ENCODE results near the gene INIP. TPM values are rescaled to one million over a fixed set of nuclear protein-coding genes. Genes with fewer than 3 reads are reported as not detected.
A peak's percentile ranks its signal among the peaks of the same experiment; 100 is the strongest.

The INIP gene
- total and polyA plus RNA-seq, 2 experiments from 2014 or later, result 18.5 to 33.4 TPM

DNA sequence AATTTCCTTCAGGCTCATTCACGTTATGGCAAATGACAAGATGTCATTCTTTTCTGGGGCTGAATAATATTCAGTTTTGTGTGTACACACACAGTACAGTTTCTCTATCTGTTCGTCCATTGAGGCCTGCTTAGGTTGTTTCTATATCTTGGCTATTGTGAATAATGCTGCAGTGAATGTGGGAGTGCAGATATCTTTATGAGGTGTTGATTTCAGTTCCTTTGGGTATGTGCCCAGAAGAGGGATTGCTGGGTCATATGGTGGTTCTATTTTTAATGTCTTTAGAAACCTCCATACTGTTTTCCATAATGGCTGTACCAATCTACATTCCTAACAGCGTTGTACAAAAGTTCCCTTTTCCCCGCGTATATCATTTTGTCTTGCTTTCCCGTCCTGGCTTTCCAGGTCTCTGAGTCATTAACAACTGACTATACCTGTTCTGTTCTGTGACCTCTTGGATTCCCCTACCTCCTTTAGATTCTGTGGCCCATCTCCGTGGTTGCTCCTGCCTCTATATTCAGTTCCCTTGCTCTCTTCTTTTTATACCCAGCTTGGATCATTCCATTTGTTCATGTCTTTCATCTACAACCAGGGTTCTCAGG, 39.5 kb upstream of the INIP start:
- H3K4me1 ChIP-seq (ENCODE audit: insufficient read depth), result peaks cover 66% of the 10 kb centered on the region
- WGBS, 2 experiments (ENCODE audit: low coverage in 1 of 2, low lambda C conversion rate in 2 of 2, missing lambda C conversion rate in 2 of 2), result 43 to 68% methylated on average over 7 of the region's 7 CpGs
- TF ChIP-seq EZH2 (IDR thresholded peaks at IDR 0.05; ENCODE audit: insufficient read depth, poor library complexity, severe bottlenecking), result no peak
- TF ChIP-seq EZH2phosphoT487 (IDR thresholded peaks at IDR 0.05; ENCODE audit: insufficient read depth, low read depth), result 0 out of 2 replicates have a peak, but pooled peaks have one; percentile 53
- H3F3A ChIP-seq (ENCODE audit: insufficient read depth), result peaks cover 61% of the 10 kb centered on the region
- no peaks in the 10 kb centered on the region for H3K9me2 ChIP-seq (ENCODE audit: insufficient read depth)
- H3K9me3 ChIP-seq (ENCODE audit: low read depth), result no peaks in the 10 kb centered on the region
- H3K27me3 ChIP-seq (replicated peaks; ENCODE audit: insufficient read depth), result no peaks in the 10 kb centered on the region
- DNase-seq, result peak; percentile 71
- in situ Hi-C loops (cut with MboI), result no loop called here
- H3K9ac ChIP-seq, result peak overlapping the region; percentile 20; the same call in 1 of the 2 replicates
- peak overlapping the region; percentile 79 for H3K4me2 ChIP-seq (ENCODE audit: unreplicated experiment)
- no peak overlapping the region for H2AFZ ChIP-seq
- peak overlapping the region; percentile 24 for H3K4me3 ChIP-seq
- H3K36me3 ChIP-seq (ENCODE audit: low read depth), result no peaks in the 10 kb centered on the region
- H4K20me1 ChIP-seq (ENCODE audit: insufficient read depth), result no peaks in the 10 kb centered on the region
- peaks cover 85% of the 10 kb centered on the region for H3K79me2 ChIP-seq (ENCODE audit: insufficient read depth)
- H3K27ac ChIP-seq, result peak overlapping the region; percentile 84

DNA sequence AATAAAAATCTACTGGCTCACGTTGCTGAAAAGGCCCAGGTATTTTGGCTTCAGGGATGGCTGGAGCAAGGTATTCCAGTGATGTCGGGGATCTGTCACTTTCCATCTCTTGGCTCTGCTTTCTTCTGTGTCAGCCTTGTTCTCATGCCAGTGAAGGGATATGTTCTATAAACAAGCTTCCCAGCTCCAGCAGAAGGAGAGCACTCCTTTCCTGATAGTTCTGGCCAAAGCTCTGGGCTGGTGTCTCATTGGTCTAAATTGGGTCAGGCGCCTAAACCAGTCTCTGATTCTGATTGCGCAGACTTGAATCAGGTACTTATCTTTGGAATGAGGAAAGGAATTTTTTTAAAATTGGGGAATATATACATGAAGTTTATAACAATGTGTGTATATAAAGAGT, 37.8 kb upstream of the INIP start:
- H3K4me2 ChIP-seq (ENCODE audit: unreplicated experiment), result peak overlapping the region; percentile 82

DNA sequence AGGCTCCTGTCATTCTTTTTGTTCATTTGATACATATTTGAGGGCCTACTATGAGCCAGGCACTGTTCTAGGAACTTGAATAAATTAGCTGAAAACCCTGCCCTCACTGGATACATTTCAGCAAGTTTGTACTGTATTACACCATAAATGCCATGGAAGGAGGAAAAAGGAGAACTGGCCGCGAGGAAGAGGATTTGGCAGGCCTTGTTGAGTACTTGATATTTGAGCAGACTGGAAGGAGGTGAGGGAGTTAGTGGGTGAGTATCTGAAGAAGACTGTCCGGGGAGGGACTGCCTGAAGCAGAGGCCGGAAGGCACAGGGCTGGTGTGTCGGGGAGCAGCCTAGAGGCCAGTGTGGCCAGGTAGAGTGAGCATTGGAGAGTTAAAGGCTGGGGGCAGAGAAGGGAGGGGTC, 37.1 kb upstream of the INIP start:
- H3K4me2 ChIP-seq (ENCODE audit: unreplicated experiment), result peak overlapping the region; percentile 82
- no peak for TF ChIP-seq EZH2phosphoT487 (IDR thresholded peaks at IDR 0.05; ENCODE audit: insufficient read depth, low read depth)
- no peak for TF ChIP-seq EZH2 (IDR thresholded peaks at IDR 0.05; ENCODE audit: insufficient read depth, poor library complexity, severe bottlenecking)
- H3K36me3 ChIP-seq (ENCODE audit: low read depth), result no peaks in the 10 kb centered on the region
- peak; percentile 55 for DNase-seq
- peaks cover 76% of the 10 kb centered on the region for H3K79me2 ChIP-seq (ENCODE audit: insufficient read depth)
- H3K9ac ChIP-seq, result peak overlapping the region; percentile 33
- H3K9me3 ChIP-seq (ENCODE audit: low read depth), result no peaks in the 10 kb centered on the region
- peak overlapping the region; percentile 23; the same call in 1 of the 2 replicates for H2AFZ ChIP-seq
- in situ Hi-C loops (cut with MboI), result no loop called here
- no peaks in the 10 kb centered on the region for H4K20me1 ChIP-seq (ENCODE audit: insufficient read depth)
- 40 to 51% methylated on average over 5 of the region's 5 CpGs for WGBS, 2 experiments (ENCODE audit: low coverage in 1 of 2, low lambda C conversion rate in 2 of 2, missing lambda C conversion rate in 2 of 2)
- H3K27ac ChIP-seq, result peak overlapping the region; percentile 84
- peak overlapping the region; percentile 47 for H3K4me3 ChIP-seq
- H3K27me3 ChIP-seq (replicated peaks; ENCODE audit: insufficient read depth), result no peaks in the 10 kb centered on the region
- H3K9me2 ChIP-seq (ENCODE audit: insufficient read depth), result no peaks in the 10 kb centered on the region
- peaks cover 60% of the 10 kb centered on the region for H3K4me1 ChIP-seq (ENCODE audit: insufficient read depth)
- H3F3A ChIP-seq (ENCODE audit: insufficient read depth), result peaks cover 61% of the 10 kb centered on the region

More for the DNA sequence above, 37.8 kb upstream of the INIP start:
- TF ChIP-seq EZH2phosphoT487 (IDR thresholded peaks at IDR 0.05; ENCODE audit: insufficient read depth, low read depth) (no peak), EZH2 (IDR thresholded peaks at IDR 0.05; ENCODE audit: insufficient read depth, poor library complexity, severe bottlenecking) (no peak)
- Histone ChIP-seq H3K9me2 (ENCODE audit: insufficient read depth) (no peaks in the 10 kb centered on the region), H3K36me3 (ENCODE audit: low read depth) (no peaks in the 10 kb centered on the region), H3K4me3 (peak overlapping the region; percentile 47), H3K79me2 (ENCODE audit: insufficient read depth) (peaks cover 83% of the 10 kb centered on the region), H3K9ac (peak overlapping the region; percentile 33; the same call in 1 of the 2 replicates), H3F3A (ENCODE audit: insufficient read depth) (peaks cover 61% of the 10 kb centered on the region), H2AFZ (no peak overlapping the region), H3K27ac (peak overlapping the region; percentile 84), H4K20me1 (ENCODE audit: insufficient read depth) (no peaks in the 10 kb centered on the region), H3K27me3 (replicated peaks; ENCODE audit: insufficient read depth) (no peaks in the 10 kb centered on the region), H3K9me3 (ENCODE audit: low read depth) (no peaks in the 10 kb centered on the region), H3K4me1 (ENCODE audit: insufficient read depth) (peaks cover 60% of the 10 kb centered on the region)
- in situ Hi-C loops (cut with MboI), result no loop called here
- WGBS, 2 experiments (ENCODE audit: low coverage in 1 of 2, low lambda C conversion rate in 2 of 2, missing lambda C conversion rate in 2 of 2), result 84 to 85% methylated on average over 4 of the region's 4 CpGs
- peak; percentile 44 for DNase-seq

DNA sequence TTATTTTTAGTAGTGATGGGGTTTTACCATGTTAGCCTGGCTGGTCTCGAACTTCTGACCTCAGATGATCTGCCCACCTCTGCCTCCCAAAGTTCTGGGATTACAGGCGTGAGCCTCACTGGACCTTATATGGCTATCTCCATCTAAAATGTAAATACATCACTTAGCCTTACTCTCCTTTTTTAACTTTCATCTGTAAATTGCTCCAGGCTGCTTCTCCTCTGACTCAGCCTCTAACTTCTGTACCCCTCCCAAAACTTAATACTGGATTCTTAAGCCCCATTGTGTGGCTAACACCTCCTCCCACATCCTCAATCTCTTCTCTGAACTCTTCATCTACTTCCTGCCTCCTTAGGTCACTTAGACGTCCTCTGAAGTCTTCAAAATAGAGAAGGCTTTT, 36.7 kb upstream of the INIP start:
- Histone ChIP-seq H3K9ac (peak overlapping the region; percentile 33), H3K27me3 (replicated peaks; ENCODE audit: insufficient read depth) (no peaks in the 10 kb centered on the region)
- DNase-seq, result peak; percentile 76

More for the DNA sequence above, 36.7 kb upstream of the INIP start:
- Histone ChIP-seq H3K27ac (peak overlapping the region; percentile 84), H3K36me3 (ENCODE audit: low read depth) (no peaks in the 10 kb centered on the region), H3K9me3 (ENCODE audit: low read depth) (no peaks in the 10 kb centered on the region), H3K79me2 (ENCODE audit: insufficient read depth) (peaks cover 72% of the 10 kb centered on the region), H4K20me1 (ENCODE audit: insufficient read depth) (no peaks in the 10 kb centered on the region), H3K4me3 (peak overlapping the region; percentile 47), H2AFZ (peak overlapping the region; percentile 23; the same call in 1 of the 2 replicates), H3F3A (ENCODE audit: insufficient read depth) (peaks cover 61% of the 10 kb centered on the region), H3K4me1 (ENCODE audit: insufficient read depth) (peaks cover 60% of the 10 kb centered on the region), H3K4me2 (ENCODE audit: unreplicated experiment) (peak overlapping the region; percentile 82), H3K9me2 (ENCODE audit: insufficient read depth) (no peaks in the 10 kb centered on the region)
- no peak for TF ChIP-seq EZH2phosphoT487 (IDR thresholded peaks at IDR 0.05; ENCODE audit: insufficient read depth, low read depth)
- TF ChIP-seq EZH2 (IDR thresholded peaks at IDR 0.05; ENCODE audit: insufficient read depth, poor library complexity, severe bottlenecking), result no peak
- in situ Hi-C loops (cut with MboI), result no loop called here
- 18 to 21% methylated on average over 3 of the region's 3 CpGs for WGBS, 2 experiments (ENCODE audit: low coverage in 1 of 2, low lambda C conversion rate in 2 of 2, missing lambda C conversion rate in 2 of 2)

Measured in GM23248 (cell line).